GM21723 (cell line): ENCODE measurements around the gene C13orf46.

ENCODE experiments used
- ATAC-seq: cut with Tn5 transposase; IDR thresholded peaks from one replicate; pipeline ENCODE4 v1.9.1; 2021; ENCODE audit warnings: mild to moderate bottlenecking, moderate library complexity; ENCODE audit not compliant: unreplicated experiment

C13orf46 gene

GRCh38 chr13:113972451-113973217 is 1.2 kb downstream of the C13orf46 start:
- ATAC-seq = no peak

- no peak for ATAC-seq
Measured at GRCh38 chr13:113971471-113972231, 2.2 kb downstream of the C13orf46 start.

GRCh38 chr13:113970810-113971470 is 2.9 kb downstream of the C13orf46 start:
- ATAC-seq = no peak

- no peak for ATAC-seq
Measured at GRCh38 chr13:113969973-113970611, 3.8 kb downstream of the C13orf46 start.

- ATAC-seq = no peak
Measured at GRCh38 chr13:113969311-113969972, 4.4 kb downstream of the C13orf46 start.

- no peak for ATAC-seq
Measured at GRCh38 chr13:113968463-113969310, 5.2 kb downstream of the C13orf46 start.

GRCh38 chr13:113967729-113968462 is 6.0 kb downstream of the C13orf46 start:
- no peak for ATAC-seq

- ATAC-seq = no peak
Measured at GRCh38 chr13:113967206-113967720, 6.6 kb downstream of the C13orf46 start.

- no peak for ATAC-seq
Measured at GRCh38 chr13:113965968-113966884, 7.7 kb downstream of the C13orf46 start.

GRCh38 chr13:113965383-113965874 is 8.4 kb downstream of the C13orf46 start:
- no peak for ATAC-seq

- ATAC-seq = no peak
Measured at GRCh38 chr13:113964251-113964995, 9.5 kb downstream of the C13orf46 start.

GRCh38 chr13:113963376-113963775 is 10.5 kb downstream of the C13orf46 start:
- no peak for ATAC-seq

GRCh38 chr13:113962975-113963374 is 10.9 kb downstream of the C13orf46 start:
- ATAC-seq = no peak

- no peak for ATAC-seq
Measured at GRCh38 chr13:113962386-113962785, 11.5 kb downstream of the C13orf46 start.

- no peak for ATAC-seq
Measured at GRCh38 chr13:113960276-113960948, 13.5 kb downstream of the C13orf46 start.

- no peak for ATAC-seq
Measured at GRCh38 chr13:113959198-113959597, 14.7 kb downstream of the C13orf46 start.
